ENCODE data around the gene FGF14.

Gene FGF14

GRCh38 chr13:101833671-101834070 is 568.2 kb downstream of the FGF14 start:
- no peak for DNase-seq

GRCh38 chr13:101830035-101830434 is 571.8 kb downstream of the FGF14 start:
- no peak for DNase-seq

GRCh38 chr13:101829484-101829883 is 572.4 kb downstream of the FGF14 start:
- DNase-seq, result no peak

DNA sequence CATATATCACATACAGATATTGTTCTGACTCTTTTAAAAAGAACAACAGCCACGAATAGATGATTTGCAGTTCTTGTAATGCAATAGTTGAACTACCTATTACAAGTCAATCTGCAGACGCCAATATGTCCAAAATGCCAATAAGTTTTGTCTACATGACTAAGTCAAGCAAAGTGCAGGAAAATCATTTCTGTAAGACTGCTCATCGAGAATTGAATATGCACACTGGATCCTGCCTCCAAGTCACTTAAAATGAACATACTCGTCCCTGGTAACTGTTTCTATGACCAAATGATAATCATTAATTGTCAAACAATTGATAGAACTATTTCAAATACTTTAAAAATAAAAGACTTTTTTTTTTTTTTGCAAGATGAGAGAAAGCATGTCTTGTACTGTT is 573.7 kb downstream of the FGF14 start:
- no peak for DNase-seq

- no peak for DNase-seq
Observed at GRCh38 chr13:101817898-101818297, 584.0 kb downstream of the FGF14 start.

DNA sequence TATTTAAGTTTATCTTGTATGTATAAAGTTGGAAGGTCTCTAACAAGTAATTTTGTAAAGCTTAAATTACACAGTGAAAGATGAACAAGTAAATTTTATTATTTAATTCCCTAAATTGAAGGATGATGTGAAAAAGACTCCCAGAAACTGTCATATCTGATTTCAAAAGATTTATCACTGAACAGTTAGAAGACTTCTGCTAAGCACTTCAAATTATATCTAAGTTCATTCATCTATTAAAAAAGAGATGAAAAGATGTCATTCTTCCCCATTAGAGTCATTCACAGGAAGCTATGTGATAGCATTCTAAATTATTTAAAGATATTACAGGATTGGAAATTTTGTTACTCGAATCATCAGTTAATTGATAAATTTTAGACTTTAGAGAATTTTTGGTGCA is 590.0 kb downstream of the FGF14 start:
- no peak for DNase-seq

- DNase-seq, result no peak
Observed at GRCh38 chr13:101811284-101811839, 590.5 kb downstream of the FGF14 start.

- DNase-seq, result no peak
Observed at GRCh38 chr13:101799196-101799595, 602.7 kb downstream of the FGF14 start.

DNA sequence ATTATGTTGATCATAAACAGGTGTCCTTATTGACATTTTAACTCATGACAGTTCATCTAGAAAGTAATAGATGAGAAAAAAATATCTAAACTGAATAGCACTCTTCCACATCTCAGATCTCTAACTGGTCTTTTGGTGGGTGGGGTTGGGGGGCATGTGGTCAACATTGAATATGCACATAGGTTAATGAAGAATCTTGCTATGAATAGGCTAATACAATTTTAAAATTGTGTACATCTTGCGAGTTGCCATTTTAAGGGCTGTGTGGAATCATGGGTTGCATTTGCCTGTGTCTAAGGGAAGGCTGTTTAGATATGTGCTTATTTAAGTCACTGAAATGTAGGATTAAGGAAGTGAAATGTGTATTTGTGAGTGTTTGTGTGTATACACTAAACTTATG is 603.4 kb downstream of the FGF14 start:
- DNase-seq, result no peak

DNA sequence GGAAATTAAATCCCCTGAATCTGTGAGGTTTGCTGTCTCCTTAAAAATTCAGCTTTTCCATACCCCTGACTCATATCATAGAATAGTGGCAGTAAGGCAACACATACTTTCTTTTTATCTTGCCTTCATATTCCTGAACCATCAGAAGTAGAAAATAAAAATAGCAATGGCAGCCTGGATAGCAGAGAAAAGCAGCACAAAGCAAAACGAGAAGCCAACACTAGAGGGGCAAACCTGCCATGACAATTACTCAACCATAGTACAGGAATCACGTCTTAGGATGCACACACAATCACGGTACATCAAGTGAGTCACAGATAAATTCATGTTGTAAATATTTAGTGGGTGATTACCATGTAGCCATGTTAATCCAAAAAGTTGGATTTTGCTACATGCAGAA is 606.4 kb downstream of the FGF14 start:
- no peak for DNase-seq

DNA sequence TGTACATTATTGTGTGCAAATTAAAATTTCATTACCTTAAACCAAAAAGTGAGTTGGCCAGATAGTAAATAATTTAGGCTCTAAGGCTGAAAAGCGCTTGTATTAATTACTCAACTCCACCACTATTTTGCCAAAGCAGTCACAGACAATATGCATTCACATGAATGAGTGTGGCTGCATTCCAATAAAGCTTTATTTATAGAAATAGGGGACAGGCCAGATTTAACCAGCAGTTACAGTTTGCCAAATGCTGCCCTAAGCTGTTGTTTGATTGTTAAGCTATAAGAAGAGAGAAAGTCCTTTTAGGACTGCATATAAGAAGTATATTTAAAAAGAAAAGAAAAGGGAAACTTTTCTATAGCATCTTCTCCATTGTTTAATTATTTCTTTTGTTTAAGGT is 606.8 kb downstream of the FGF14 start:
- DNase-seq, result no peak

DNA sequence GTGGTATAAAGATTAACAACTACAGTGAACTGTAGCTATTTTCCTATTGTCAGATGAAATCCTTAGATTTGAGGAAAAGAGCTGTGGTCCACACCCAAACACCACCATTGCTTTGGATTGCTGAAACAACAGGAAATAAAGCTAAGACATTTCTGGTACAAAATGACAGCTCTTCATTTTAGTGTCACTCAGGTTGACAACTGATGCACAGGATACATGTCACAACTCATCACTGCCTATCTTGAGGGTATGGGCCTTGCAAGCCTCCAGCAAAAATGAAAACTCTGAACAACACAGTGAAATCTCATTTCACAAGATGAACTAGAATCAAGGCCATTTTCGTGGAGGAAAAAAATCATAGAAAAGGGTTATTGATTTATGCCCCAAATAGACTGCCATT is 609.7 kb downstream of the FGF14 start:
- DNase-seq, result no peak

DNA sequence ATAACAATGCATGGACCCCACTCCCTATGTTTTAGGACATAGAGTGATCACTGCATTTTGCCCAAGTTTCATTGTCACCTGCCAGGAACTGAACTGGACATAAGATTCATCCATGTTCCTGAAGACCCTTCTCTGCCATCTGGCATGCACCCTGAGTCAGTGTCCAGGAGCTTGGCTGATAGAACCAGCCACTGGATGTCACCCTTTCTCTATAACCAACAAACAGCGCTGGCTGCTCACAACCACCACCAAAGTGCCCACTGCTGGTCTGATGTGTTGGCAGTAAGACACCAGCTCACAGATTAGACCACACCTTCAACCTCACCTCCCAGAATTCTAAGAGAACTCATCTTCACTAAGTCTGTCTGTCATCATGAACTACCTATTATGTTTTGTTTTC is 616.0 kb downstream of the FGF14 start:
- peak; percentile 41 for DNase-seq

DNA sequence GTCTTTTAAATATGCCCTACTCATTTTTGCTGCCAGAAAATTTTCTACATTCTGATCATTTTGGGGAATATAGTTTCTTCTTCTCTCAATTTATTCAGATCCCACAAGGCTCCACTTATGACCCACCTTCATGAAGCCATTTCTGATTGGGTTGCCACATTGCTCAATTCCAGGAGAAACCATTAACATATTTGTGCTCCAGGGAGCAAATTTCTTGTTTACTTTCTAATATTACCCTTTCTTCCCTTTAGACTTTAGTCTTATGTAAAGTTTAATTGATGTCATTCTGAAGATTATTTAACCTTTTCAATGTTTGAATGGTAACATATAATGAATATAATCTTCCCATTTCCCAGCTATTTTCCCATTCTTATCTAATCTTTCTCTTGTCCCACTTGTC is 617.5 kb downstream of the FGF14 start:
- DNase-seq, result no peak

DNA sequence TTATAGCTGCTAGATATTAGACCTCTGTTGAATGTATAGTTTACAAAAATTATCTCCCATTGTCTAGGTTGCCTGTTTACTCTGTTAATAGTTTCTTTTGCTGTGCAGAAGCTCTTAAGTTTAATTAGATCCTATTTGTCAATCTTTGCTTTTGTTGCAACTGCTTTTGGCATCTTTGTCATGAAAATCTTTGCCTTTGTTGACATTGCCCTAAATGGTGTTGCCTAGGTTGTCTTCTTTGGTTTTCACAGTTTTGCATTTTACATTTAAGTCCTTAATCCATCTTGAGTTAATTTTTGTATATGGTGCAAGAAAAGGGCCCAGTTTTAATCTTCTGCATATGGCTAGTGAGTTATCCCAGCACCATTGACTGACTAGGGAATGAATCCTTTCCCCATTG is 618.3 kb downstream of the FGF14 start:
- DNase-seq, result no peak

DNA sequence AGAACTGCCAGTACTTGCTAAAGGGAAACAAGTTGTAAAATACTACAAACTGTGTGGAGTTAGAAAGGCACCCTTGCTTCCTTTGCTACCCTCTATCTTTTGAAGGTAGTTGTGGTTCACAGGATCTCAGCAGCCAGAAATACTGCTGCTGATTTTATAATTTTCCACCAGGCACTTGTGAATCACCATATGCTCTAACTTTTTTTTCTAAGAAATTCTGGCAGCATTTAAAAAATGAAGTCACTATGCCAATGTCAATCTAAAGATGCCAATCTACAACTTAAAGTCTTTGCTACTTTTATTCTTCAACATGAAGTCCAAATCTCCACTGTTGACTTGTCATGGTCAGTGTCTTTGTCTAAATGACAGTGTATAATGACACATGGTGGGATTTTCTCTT is 621.6 kb downstream of the FGF14 start:
- no peak for DNase-seq

DNA sequence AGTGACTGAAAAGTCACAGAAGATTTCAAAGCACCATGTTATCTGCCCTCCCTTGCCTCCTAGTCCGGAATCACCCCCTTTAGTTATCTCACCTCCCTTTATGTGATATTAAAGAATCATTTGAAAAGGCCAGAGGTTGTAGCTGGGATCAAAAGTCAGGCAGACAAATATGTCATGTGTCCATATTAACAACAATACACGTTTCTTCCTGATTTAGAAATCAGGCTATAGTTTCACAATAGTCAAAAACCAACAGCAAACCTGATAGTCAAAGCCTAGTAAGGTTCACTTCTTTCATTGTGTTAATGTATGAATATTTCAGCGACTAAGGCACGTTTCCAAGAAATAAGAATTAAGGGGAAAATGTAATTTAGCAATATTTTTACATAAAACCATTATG is 622.7 kb downstream of the FGF14 start:
- DNase-seq, result no peak

GRCh38 chr13:101775267-101775666 is 626.6 kb downstream of the FGF14 start:
- no peak for DNase-seq

GRCh38 chr13:101774393-101774792 is 627.5 kb downstream of the FGF14 start:
- DNase-seq, result no peak

- DNase-seq, result no peak
Observed at GRCh38 chr13:101773062-101773461, 628.8 kb downstream of the FGF14 start.

DNA sequence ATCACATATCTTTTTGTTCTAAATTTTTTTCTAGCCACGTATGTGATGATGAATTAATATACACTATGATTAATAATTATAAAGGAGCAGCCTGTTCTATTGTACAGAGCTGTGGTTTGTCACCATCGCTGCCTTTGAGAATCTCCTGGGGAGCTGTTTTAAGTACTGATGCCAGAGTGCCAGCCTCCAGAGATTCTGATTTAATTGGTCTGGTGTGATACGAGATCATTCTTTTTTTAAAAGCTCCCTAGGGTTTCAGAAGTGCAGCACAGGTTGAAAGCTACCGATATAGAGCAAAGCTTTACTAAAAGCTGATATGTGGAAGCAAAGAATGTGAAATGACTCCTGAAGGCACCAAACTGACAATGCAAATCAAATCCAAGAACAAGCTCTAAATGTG is 634.7 kb downstream of the FGF14 start:
- DNase-seq, result no peak

GRCh38 chr13:101763191-101763590 is 638.7 kb downstream of the FGF14 start:
- no peak for DNase-seq

DNA sequence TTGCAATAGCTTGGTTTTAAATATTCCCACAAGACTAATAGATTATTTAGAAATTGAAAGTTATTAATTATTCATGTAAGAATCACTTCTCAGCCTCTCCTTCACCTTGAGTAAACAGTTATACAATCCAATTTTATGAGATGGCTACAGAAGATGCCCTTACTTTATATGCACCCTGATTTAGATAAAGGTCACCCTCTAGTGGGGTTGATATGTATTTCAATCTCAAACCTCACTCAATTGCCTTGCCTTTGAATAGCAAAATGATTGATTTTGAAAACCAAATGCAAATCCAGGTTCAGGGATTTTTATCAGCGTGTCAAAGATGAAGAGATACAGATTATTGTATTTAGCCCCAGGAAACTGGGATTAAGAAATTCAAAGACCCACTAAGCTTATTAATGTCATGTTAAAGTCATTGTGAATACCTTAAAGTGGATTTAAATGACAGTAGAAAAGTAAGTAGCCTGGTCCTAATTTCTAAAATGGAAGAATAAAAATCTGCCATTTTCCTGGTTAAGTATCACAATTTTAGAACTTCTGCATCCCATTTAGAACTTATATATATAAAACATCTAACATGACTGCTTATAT is 644.3 kb downstream of the FGF14 start:
- peak; percentile 75 for DNase-seq

GRCh38 chr13:101755228-101755887 is 646.5 kb downstream of the FGF14 start:
- DNase-seq, result peak; percentile 24

DNA sequence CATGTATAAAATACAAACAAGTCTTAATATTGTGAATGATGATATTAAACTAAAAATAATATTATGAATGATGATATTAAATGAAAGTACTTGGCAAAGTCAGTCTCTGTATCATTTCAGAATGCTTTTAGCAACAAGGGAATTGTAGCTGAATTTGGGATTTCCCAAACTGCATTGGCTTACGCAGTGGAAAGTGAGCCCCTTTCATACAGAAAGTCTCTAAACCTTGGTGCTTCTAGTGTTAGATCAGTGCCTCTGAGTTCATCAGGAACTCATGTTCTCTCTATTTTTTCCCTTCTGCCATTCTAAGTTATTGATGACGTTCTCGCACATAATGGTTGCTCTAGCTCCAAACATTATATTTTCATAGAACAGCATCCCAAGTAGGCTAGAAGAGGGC is 649.4 kb downstream of the FGF14 start:
- DNase-seq, result no peak
